ENCODE results near the gene IYD. TPM values are rescaled to one million over a fixed set of nuclear protein-coding genes. Genes with fewer than 3 reads are reported as not detected.
A peak's percentile ranks its signal among the peaks of the same experiment; 100 is the strongest.

Gene IYD
- polyA plus RNA-seq, 1 donor (not counting 4 experiments of a cell fraction or from before 2014, with no cell fraction given): not detected

- Histone ChIP-seq H2AFZ (ENCODE audit: control insufficient read depth, low read length) (peak overlapping the region; percentile 78), H3K4me3 (ENCODE audit: control insufficient read depth in 2 of 3, extremely low read depth in 1 of 3, insufficient read depth in 2 of 3, low read depth in 1 of 3, low read length in 3 of 3) (peak overlapping the region; percentile 0 to 16 (median 6)), H3K9me3 (ENCODE audit: control insufficient read depth, low read depth, low read length) (no peaks in the 10 kb centered on the region), H3K36me3 (ENCODE audit: control insufficient read depth in 2 of 2, extremely low read depth in 1 of 2, insufficient read depth in 2 of 2, low read length in 2 of 2) (no peaks in the 10 kb centered on the region), H3K27me3 (ENCODE audit: control insufficient read depth, extremely low read depth, insufficient read depth, low read length) (peaks cover 4% of the 10 kb centered on the region), H4K20me1 (ENCODE audit: control insufficient read depth, extremely low read depth, insufficient read depth, low read length) (no peaks in the 10 kb centered on the region), H3K9me1 (ENCODE audit: control insufficient read depth, extremely low read depth, insufficient read depth, low read length) (no peaks in the 10 kb centered on the region), H3K27ac (ENCODE audit: control insufficient read depth, insufficient read depth, low read length) (peak overlapping the region; percentile 58), H3K4me1 (ENCODE audit: control insufficient read depth, extremely low read depth, insufficient read depth, low read length) (peaks cover 2% of the 10 kb centered on the region), H3K9ac (ENCODE audit: control insufficient read depth, extremely low read depth, insufficient read depth, low read length) (peak overlapping the region; percentile 26), H3K79me2 (ENCODE audit: control insufficient read depth, insufficient read depth, low read length) (no peaks in the 10 kb centered on the region), H3K4me2 (ENCODE audit: control insufficient read depth, extremely low read depth, insufficient read depth, low read depth, low read length) (peak overlapping the region; percentile 70)
- FAIRE-seq (no peak), DNase-seq (ENCODE audit: low read depth, low spot score) (no peak)
- TF ChIP-seq EZH2 (IDR thresholded peaks at IDR 0.05; ENCODE audit: low read length) (no peak), CTCF (optimal IDR thresholded peaks at IDR 0.05 in 1 of 3, IDR thresholded peaks at IDR 0.05 in 1 of 3, conservative IDR thresholded peaks at IDR 0.05 in 1 of 3; ENCODE audit: extremely low read depth in 1 of 3, insufficient read depth in 2 of 3, low read length in 3 of 3) (peak; percentile 51 to 67 (median 57))
- dilution Hi-C loops (cut with MboI; ENCODE audit: extremely low pct_ligation_motif_present, low sequenced_read_pairs): no loop called here
Observed at GRCh38 chr6:150418827-150419594, 50.2 kb downstream of the IYD start.

GRCh38 chr6:150420428-150420827 lies 51.6 kb downstream of the IYD start:
- Histone ChIP-seq H4K20me1 (ENCODE audit: control insufficient read depth, extremely low read depth, insufficient read depth, low read length) (no peaks in the 10 kb centered on the region), H3K36me3 (ENCODE audit: control insufficient read depth in 2 of 2, extremely low read depth in 1 of 2, insufficient read depth in 2 of 2, low read length in 2 of 2) (no peaks in the 10 kb centered on the region), H3K27me3 (ENCODE audit: control insufficient read depth, extremely low read depth, insufficient read depth, low read length) (no peaks in the 10 kb centered on the region), H3K79me2 (ENCODE audit: control insufficient read depth, insufficient read depth, low read length) (no peaks in the 10 kb centered on the region), H2AFZ (ENCODE audit: control insufficient read depth, low read length) (no peak overlapping the region), H3K9me1 (ENCODE audit: control insufficient read depth, extremely low read depth, insufficient read depth, low read length) (no peaks in the 10 kb centered on the region), H3K4me3 (ENCODE audit: control insufficient read depth in 2 of 3, extremely low read depth in 1 of 3, insufficient read depth in 2 of 3, low read depth in 1 of 3, low read length in 3 of 3) (no peak overlapping the region), H3K27ac (ENCODE audit: control insufficient read depth, insufficient read depth, low read length) (no peak overlapping the region), H3K9ac (ENCODE audit: control insufficient read depth, extremely low read depth, insufficient read depth, low read length) (no peak overlapping the region), H3K9me3 (ENCODE audit: control insufficient read depth, low read depth, low read length) (no peaks in the 10 kb centered on the region), H3K4me1 (ENCODE audit: control insufficient read depth, extremely low read depth, insufficient read depth, low read length) (peaks cover 2% of the 10 kb centered on the region), H3K4me2 (ENCODE audit: control insufficient read depth, extremely low read depth, insufficient read depth, low read depth, low read length) (no peak overlapping the region)
- DNase-seq (ENCODE audit: low read depth, low spot score) (no peak), FAIRE-seq (no peak)
- dilution Hi-C loops (cut with MboI; ENCODE audit: extremely low pct_ligation_motif_present, low sequenced_read_pairs): no loop called here
- TF ChIP-seq CTCF (optimal IDR thresholded peaks at IDR 0.05 in 1 of 3, IDR thresholded peaks at IDR 0.05 in 1 of 3, conservative IDR thresholded peaks at IDR 0.05 in 1 of 3; ENCODE audit: extremely low read depth in 1 of 3, insufficient read depth in 2 of 3, low read length in 3 of 3) (no peak), EZH2 (IDR thresholded peaks at IDR 0.05; ENCODE audit: low read length) (no peak)
